NCI-H748 (cell line): ENCODE data around the gene C1QTNF6.
A peak's percentile ranks its signal among the peaks of the same experiment; 100 is the strongest.

Source experiments
- DNase-seq: peaks from one replicate; lab custom pipeline; 2025; ENCODE audit not compliant: unreplicated experiment; lab: John Stamatoyannopoulos, UW

The C1QTNF6 gene

GRCh38 chr22:37146507-37147180 is 41.4 kb downstream of the C1QTNF6 start:
- DNase-seq = no peak

- DNase-seq = no peak
Measured at GRCh38 chr22:37146051-37146385, 42.0 kb downstream of the C1QTNF6 start.

- DNase-seq = peak; percentile 18
Measured at GRCh38 chr22:37145180-37146050, 42.6 kb downstream of the C1QTNF6 start.

GRCh38 chr22:37144180-37144554 is 43.9 kb downstream of the C1QTNF6 start:
- no peak for DNase-seq

GRCh38 chr22:37141971-37142370 is 46.1 kb downstream of the C1QTNF6 start:
- DNase-seq = no peak

GRCh38 chr22:37141476-37141875 is 46.6 kb downstream of the C1QTNF6 start:
- no peak for DNase-seq

GRCh38 chr22:37140686-37141323 is 47.2 kb downstream of the C1QTNF6 start:
- DNase-seq = no peak

- DNase-seq = no peak
Measured at GRCh38 chr22:37139762-37140161, 48.3 kb downstream of the C1QTNF6 start.

GRCh38 chr22:37138849-37139561 is 49.0 kb downstream of the C1QTNF6 start:
- DNase-seq = no peak

- no peak for DNase-seq
Measured at GRCh38 chr22:37137903-37138665, 50.0 kb downstream of the C1QTNF6 start.

- no peak for DNase-seq
Measured at GRCh38 chr22:37137131-37137530, 50.9 kb downstream of the C1QTNF6 start.

GRCh38 chr22:37135023-37135422 is 53.0 kb downstream of the C1QTNF6 start:
- DNase-seq = no peak

GRCh38 chr22:37133304-37134018 is 54.6 kb downstream of the C1QTNF6 start:
- DNase-seq = no peak

GRCh38 chr22:37132773-37133172 is 55.3 kb downstream of the C1QTNF6 start:
- no peak for DNase-seq
